ENCODE data around the gene SLC16A3.
A peak's percentile ranks its signal among the peaks of the same experiment; 100 is the strongest.

DNA sequence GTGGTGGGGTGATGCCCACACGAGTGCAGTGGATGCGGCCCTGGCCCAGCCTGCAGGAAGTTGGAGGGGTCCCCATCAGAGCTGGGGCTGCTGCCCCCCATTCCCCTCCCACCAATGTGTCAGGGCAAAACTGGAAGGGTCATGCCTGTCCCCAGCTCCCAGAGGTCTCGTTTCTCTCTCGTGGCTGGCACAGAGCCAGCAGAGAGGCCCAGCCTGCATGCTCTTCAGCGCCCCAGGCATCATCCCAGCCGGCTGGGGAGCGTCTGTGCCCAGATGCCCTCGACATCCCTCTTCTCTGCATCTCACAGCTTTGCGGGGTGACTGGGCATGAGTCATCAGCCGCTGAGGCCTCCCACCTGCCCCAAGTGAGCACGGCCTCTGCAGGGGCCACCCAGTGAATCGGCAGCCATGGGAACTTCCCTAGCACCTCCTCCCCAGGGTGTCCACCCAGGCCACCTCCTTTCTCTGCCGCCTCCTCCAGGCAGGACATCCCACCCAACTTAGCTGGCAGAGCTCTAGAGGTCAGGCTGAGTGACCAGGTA is 54.4 kb downstream of the SLC16A3 start:
- TF ChIP-seq JUNB (CRISPR knock-in tag; conservative IDR thresholded peaks at IDR 0.05) = 0 out of 2 replicates have a peak, but pooled peaks have one; percentile 46
- no peak for TF ChIP-seq ZNF707 (CRISPR knock-in tag; conservative IDR thresholded peaks at IDR 0.05)
- TF ChIP-seq, protein P1, sequence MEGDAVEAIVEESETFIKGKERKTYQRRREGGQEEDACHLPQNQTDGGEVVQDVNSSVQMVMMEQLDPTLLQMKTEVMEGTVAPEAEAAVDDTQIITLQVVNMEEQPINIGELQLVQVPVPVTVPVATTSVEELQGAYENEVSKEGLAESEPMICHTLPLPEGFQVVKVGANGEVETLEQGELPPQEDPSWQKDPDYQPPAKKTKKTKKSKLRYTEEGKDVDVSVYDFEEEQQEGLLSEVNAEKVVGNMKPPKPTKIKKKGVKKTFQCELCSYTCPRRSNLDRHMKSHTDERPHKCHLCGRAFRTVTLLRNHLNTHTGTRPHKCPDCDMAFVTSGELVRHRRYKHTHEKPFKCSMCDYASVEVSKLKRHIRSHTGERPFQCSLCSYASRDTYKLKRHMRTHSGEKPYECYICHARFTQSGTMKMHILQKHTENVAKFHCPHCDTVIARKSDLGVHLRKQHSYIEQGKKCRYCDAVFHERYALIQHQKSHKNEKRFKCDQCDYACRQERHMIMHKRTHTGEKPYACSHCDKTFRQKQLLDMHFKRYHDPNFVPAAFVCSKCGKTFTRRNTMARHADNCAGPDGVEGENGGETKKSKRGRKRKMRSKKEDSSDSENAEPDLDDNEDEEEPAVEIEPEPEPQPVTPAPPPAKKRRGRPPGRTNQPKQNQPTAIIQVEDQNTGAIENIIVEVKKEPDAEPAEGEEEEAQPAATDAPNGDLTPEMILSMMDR (IDR thresholded peaks at IDR 0.05 in 2 of 3, conservative IDR thresholded peaks at IDR 0.05 in 1 of 3; ENCODE audit: insufficient read depth in 2 of 3, low read depth in 1 of 3, low read length in 3 of 3) = no peak
- TF ChIP-seq SMC3 (conservative IDR thresholded peaks at IDR 0.05; ENCODE audit: insufficient read depth, low read depth, low read length) = no peak
- TF ChIP-seq, protein P2, sequence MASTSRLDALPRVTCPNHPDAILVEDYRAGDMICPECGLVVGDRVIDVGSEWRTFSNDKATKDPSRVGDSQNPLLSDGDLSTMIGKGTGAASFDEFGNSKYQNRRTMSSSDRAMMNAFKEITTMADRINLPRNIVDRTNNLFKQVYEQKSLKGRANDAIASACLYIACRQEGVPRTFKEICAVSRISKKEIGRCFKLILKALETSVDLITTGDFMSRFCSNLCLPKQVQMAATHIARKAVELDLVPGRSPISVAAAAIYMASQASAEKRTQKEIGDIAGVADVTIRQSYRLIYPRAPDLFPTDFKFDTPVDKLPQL (IDR thresholded peaks at IDR 0.05; ENCODE audit: extremely low read depth, insufficient read length) = no peak
- TF ChIP-seq FOXJ3 (CRISPR knock-in tag; IDR thresholded peaks at IDR 0.05) = no peak
